ENCODE results near the gene GPX2. TPM values are rescaled to one million over a fixed set of nuclear protein-coding genes. Genes with fewer than 3 reads are reported as not detected.

Gene GPX2
- total RNA-seq, 1 donor from 2014 or later = not detected

DNA sequence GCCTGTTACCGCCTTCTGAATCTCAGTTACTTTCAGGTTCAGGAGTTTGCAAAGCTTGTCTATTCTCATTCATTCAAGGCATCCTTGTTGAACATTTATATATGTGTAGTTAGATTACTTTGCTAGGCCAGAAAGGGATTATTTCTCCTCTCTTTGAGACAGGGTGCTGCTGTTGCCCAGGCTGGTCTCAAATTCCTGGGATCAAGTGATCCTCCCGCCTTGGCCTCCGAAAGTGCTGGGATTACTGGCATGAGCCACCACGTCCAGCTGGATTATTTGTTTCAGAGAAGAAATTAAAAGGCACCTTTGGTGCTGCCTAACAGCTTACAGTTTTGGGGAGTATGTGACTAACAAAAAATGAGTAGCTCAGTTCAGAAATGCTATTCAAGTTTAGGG is 27.5 kb downstream of the GPX2 start:
- intact Hi-C loops (cut with micrococcal nuclease) = no loop called here

DNA sequence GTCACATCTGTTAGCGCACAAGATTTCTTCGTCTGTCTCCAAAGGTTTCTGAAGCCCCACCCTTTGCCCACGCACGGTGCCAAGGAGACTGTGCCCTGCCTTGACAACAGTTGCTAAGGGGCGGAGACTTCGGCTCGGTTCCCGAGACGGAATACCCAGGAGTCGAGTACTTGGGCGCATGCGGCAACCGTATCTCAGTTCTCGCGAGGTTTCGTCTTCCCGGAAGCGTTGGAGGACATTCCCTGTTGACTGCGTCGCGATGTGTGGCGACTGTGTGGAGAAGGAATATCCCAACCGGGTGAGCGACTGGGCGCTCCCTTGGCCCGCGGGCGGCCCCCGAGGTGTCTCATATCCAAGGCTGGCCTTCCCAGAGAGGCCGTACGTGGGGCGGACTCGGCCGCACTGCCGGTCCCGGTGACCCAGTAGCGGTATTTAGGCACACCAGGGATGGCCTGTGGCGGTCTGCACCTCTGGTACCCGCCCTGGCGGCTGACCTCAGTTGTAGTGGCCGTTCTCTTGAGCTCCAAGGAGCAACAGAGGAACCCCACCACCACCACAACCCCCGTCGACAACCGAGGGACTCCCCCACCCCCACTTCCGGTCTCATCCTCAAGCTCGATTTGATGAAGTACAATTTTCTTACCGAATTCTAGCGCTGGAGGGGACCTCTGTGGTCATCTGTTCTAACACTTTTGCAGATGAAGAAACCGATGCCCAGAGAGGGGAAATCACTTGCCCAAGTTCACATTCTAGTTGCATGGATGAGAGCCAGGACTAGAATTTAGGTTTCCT is 28.1 kb downstream of the GPX2 start, which contains the start of gene CHURC1:
Gene CHURC1, plus strand, starts transcription at position 219 of the 792 bp plus-strand sequence. Its CDS starts 41 bp downstream, at position 260.
- intact Hi-C loops (cut with micrococcal nuclease) = loop anchor here (1.0 to 5.0 kb wide), 10 partner anchors 14 to 1371 kb away; partner anchors contain the start of genes MAX, MTHFD1, PPP2R5E and RAB15

DNA sequence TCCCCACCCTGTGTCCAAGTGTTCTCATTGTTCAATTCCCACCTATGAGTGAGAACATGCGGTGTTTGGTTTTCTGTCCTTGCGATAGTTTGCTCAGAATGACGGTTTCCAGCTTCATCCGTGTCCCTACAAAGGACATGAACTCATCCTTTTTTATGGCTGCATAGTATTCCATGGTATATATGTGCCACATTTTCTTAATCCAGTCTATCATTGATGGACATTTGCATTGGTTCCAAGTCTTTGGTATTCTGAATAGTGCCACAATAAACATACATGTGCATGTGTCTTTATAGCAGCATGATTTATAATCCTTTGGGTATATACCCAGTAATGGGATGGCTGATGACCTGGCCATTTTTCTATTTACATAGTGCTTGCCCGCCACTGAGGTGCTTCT is 29.1 kb downstream of the GPX2 start:
- intact Hi-C loops (cut with micrococcal nuclease) = loop anchor here (5.0 kb wide), 2 partner anchors 576 to 939 kb away; no protein-coding TSS in a partner anchor

GRCh38 chr14:64912261-64912660 is 30.3 kb downstream of the GPX2 start:
- intact Hi-C loops (cut with micrococcal nuclease) = loop anchor here (5.0 kb wide), 2 partner anchors 575 to 940 kb away; no protein-coding TSS in a partner anchor

GRCh38 chr14:64910847-64911495 is 31.6 kb downstream of the GPX2 start:
- intact Hi-C loops (cut with micrococcal nuclease) = loop anchor here (5.0 kb wide), 2 partner anchors 574 to 941 kb away; no protein-coding TSS in a partner anchor

GRCh38 chr14:64906022-64906421 is 36.5 kb downstream of the GPX2 start:
- intact Hi-C loops (cut with micrococcal nuclease) = no loop called here

- intact Hi-C loops (cut with micrococcal nuclease) = no loop called here
Observed at GRCh38 chr14:64899958-64900357, 42.6 kb downstream of the GPX2 start.

- intact Hi-C loops (cut with micrococcal nuclease) = loop anchor here (5.0 kb wide), 6 partner anchors 70 to 550 kb away; no protein-coding TSS in a partner anchor
Observed at GRCh38 chr14:64891839-64892375, 50.6 kb downstream of the GPX2 start.

DNA sequence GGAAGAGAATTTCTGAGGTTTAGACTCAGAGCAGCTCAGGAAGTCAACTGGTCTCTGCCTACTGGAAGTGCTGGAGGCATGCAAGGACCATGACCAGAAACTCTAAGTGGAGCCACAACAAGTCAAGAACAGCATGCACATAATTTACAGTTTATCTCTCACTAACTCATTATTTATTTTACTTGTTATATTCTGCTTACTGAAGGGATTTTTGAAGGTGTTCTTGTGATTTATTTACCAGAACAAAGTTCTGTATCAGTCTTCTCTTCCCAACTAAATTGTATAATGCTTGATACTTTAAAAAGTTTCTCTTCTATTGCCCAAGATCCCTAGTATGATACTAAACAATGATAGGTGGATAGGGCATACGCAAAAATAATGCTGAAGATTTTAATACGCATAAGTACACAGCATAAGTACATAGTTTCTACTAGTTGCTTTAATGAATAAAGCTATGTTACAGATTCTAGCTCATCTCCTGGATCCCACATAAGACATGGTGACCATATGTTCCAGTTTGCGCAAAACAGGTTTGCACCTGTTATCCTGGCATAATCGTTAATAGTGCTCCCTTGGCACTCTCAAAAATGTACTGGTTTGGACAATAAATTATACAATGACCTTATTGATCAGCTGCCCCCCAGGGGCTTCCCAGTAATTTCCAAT is 51.2 kb downstream of the GPX2 start:
- intact Hi-C loops (cut with micrococcal nuclease) = loop anchor here (5.0 kb wide), 6 partner anchors 69 to 549 kb away; no protein-coding TSS in a partner anchor

DNA sequence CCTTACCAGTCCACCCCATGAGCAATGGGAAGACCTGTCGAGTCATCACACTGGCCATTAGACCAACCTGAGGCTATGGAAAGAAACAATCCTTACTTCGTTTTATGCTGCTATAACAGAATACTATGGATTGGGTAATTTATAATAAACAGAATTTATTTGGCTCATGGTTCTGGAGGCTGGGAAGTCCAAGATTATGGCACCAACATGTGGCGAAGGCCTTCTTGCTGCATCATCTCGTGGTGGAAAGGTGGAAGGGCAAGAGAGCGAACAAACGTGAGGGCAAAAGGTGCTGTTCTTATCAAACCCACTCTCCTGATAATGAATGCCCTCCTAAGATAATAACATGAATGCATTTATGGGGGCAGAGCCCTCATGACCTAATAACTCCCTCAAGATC is 53.2 kb downstream of the GPX2 start:
- intact Hi-C loops (cut with micrococcal nuclease) = no loop called here

Other genes starting within 250 kb of the GPX2 start
- 53.8 and 54.4 TPM in 2 replicates for gene PLEKHG3, start 238.3 kb downstream of the GPX2 start, total RNA-seq
- gene SPTB, start 62.8 kb downstream of the GPX2 start, total RNA-seq = not detected in 2 replicates
- 57.8 and 67.9 TPM in 2 replicates for gene CHURC1, start 28.3 kb downstream of the GPX2 start, total RNA-seq
- 5.7 and 6.3 TPM in 2 replicates for gene RAB15, start 29.6 kb upstream of the GPX2 start, total RNA-seq
- 9.7 and 13.1 TPM in 2 replicates for gene FNTB, start 44.1 kb upstream of the GPX2 start, total RNA-seq
- 154 and 160 TPM in 2 replicates for gene MAX, start 159.8 kb upstream of the GPX2 start, total RNA-seq